ENCODE results near the gene MSLN. TPM values are rescaled to one million over a fixed set of nuclear protein-coding genes. Genes with fewer than 3 reads are reported as not detected.

The MSLN gene
- total and polyA plus RNA-seq, 2 experiments from 2014 or later = 4.5 TPM; not detected in 1

- Histone ChIP-seq H3K27me3 (no peaks in the 10 kb centered on the region), H3K9me3 (ENCODE audit: low read depth) (no peaks in the 10 kb centered on the region), H3K4me3 (no peak overlapping the region), H3K4me1 (ENCODE audit: low read depth) (peaks cover 4% of the 10 kb centered on the region), H3K36me3 (peaks cover 7% of the 10 kb centered on the region), H3K27ac (no peak overlapping the region)
- DNase-seq (ENCODE audit: low read depth in 1 of 2, low spot score in 1 of 2) = no peak
- no peak for TF ChIP-seq CTCF (IDR thresholded peaks at IDR 0.05; ENCODE audit: low read depth, low read length)
Observed at GRCh38 chr16:791131-791530, 30.6 kb downstream of the MSLN start.

- Histone ChIP-seq H3K36me3 (peaks cover 7% of the 10 kb centered on the region), H3K27me3 (no peaks in the 10 kb centered on the region), H3K4me1 (ENCODE audit: low read depth) (peaks cover 4% of the 10 kb centered on the region), H3K9me3 (ENCODE audit: low read depth) (no peaks in the 10 kb centered on the region), H3K4me3 (no peak overlapping the region), H3K27ac (no peak overlapping the region)
- no peak for TF ChIP-seq CTCF (IDR thresholded peaks at IDR 0.05; ENCODE audit: low read depth, low read length)
- no peak for DNase-seq (ENCODE audit: low read depth in 1 of 2, low spot score in 1 of 2)
Observed at GRCh38 chr16:792221-792995, 31.9 kb downstream of the MSLN start.

GRCh38 chr16:793414-793813, 32.9 kb downstream of the MSLN start:
- Histone ChIP-seq H3K27me3 (no peaks in the 10 kb centered on the region), H3K27ac (no peak overlapping the region), H3K4me3 (no peak overlapping the region), H3K9me3 (ENCODE audit: low read depth) (no peaks in the 10 kb centered on the region), H3K4me1 (ENCODE audit: low read depth) (peaks cover 4% of the 10 kb centered on the region), H3K36me3 (peaks cover 7% of the 10 kb centered on the region)
- DNase-seq (ENCODE audit: low read depth in 1 of 2, low spot score in 1 of 2) = no peak
- no peak for TF ChIP-seq CTCF (IDR thresholded peaks at IDR 0.05; ENCODE audit: low read depth, low read length)

GRCh38 chr16:794091-794822, 33.7 kb downstream of the MSLN start:
- H3K27ac ChIP-seq = no peak overlapping the region
- no peak for DNase-seq (ENCODE audit: low read depth in 1 of 2, low spot score in 1 of 2)
- H3K4me1 ChIP-seq (ENCODE audit: low read depth) = peaks cover under 1% of the 10 kb centered on the region
- H3K9me3 ChIP-seq (ENCODE audit: low read depth) = no peaks in the 10 kb centered on the region
- no peak for TF ChIP-seq CTCF (IDR thresholded peaks at IDR 0.05; ENCODE audit: low read depth, low read length)
- H3K4me3 ChIP-seq = no peak overlapping the region
- peaks cover 2% of the 10 kb centered on the region for H3K27me3 ChIP-seq
- peaks cover 7% of the 10 kb centered on the region for H3K36me3 ChIP-seq

- Histone ChIP-seq H3K27me3 (peaks cover 9% of the 10 kb centered on the region), H3K4me3 (no peak overlapping the region), H3K27ac (no peak overlapping the region), H3K9me3 (ENCODE audit: low read depth) (no peaks in the 10 kb centered on the region), H3K4me1 (ENCODE audit: low read depth) (no peaks in the 10 kb centered on the region), H3K36me3 (peaks cover 7% of the 10 kb centered on the region)
- TF ChIP-seq CTCF (IDR thresholded peaks at IDR 0.05; ENCODE audit: low read depth, low read length) = no peak
- DNase-seq (ENCODE audit: low read depth in 1 of 2, low spot score in 1 of 2) = no peak
Observed at GRCh38 chr16:794853-795466, 34.4 kb downstream of the MSLN start.
